GM19351 (cell line): Measurements from ENCODE around the gene BCAS3.
"Not testable (repeated sequence)": the region's sequence is repeated elsewhere in the genome, so short reads cannot be mapped to it uniquely, and the experiment has no call there.

Source experiments
- ATAC-seq: cut with Tn5 transposase; IDR thresholded peaks from one replicate; pipeline ENCODE4 v1.9.1; 2021; ENCODE audit warnings: mild to moderate bottlenecking, moderate library complexity; ENCODE audit not compliant: unreplicated experiment

Gene BCAS3

DNA sequence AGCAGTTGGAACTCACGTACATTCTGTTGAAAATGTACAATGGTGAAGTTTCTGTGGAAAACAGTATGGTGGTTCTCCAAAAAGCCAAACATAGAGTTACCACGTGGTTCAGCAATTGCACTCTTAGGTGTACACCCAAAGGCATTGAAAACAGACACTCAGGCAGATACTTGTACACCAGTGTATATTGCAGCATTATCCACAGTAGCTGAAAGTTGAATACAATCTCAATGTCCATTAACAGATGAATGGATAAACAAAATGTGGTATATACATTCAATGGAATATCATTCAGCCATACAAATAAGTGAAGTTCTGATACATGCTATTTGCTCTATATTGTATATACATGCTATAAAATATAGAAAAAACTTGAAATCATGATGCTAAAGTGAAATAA, 745.2 kb downstream of the BCAS3 start:
- no peak for ATAC-seq

DNA sequence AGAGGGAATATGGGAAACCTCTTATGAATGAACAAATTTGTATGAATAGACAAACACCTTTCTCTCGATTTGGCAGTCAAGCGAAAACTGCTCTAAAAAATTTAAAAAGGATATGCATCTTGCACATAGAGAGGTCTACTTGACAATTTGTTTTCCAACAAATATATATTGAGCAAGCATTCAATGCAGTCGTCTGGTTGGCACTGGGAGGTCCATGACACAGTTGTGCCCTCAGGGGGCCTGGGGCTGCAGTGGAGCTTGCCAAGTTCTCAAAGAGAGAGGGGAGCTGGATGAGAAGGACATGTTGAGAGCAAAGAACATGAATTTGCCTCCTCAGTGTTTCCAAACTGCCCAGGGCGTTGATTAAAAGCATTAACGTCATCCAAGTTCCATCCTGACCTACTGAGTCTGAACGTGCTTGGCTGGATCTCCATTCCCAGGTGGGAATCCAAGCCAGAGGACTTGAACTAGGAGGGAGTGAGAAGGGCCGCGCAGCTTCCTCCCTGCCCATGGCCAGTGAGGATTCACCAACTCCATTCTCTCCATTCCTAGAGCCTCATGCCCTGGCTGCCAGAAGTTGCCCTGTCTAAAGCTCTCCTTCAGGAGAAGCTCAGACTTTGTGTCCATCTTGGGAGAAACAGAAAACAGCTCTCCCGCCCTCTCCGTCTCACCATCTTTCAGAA, 746.5 kb downstream of the BCAS3 start:
- ATAC-seq = no peak

DNA sequence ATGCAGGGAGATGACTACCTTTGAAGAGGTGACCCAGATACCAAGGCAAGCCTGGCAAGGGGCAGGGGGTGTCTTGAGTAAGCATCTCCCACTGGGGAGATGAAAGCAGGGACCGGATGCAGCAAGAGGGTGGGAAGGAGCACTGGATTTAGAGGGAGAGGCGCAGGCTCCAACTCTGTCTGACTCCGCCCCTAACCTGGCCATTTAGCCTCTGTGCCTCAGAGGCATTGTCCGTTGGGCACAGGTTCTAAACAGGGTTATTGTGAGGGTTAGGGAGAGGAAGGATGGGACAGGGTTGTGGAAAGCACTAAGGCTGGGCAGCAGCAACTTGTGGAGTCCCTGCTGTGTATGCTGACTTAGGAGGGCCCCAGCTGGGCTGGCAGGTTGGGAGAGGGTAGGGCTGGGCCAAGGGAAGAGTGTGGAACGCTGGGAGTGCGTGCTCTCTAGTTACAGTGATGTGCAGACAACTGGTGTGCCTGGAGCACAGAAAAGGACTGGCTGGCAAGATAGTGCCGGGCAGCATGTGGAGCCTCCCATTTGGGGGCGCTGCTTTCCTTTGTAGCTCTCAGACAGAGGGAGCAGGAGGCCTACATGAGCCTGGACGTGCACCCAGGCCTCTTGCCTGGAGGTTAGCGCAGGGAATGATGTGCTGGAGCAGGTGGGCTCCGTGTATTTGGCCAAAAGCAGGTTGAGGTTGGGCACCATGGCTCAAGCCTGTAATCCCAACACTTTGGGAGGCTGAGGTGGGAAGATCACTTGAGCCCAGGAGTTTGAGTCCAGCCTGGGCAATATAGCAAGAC, 748.2 kb downstream of the BCAS3 start:
- ATAC-seq = no peak

DNA sequence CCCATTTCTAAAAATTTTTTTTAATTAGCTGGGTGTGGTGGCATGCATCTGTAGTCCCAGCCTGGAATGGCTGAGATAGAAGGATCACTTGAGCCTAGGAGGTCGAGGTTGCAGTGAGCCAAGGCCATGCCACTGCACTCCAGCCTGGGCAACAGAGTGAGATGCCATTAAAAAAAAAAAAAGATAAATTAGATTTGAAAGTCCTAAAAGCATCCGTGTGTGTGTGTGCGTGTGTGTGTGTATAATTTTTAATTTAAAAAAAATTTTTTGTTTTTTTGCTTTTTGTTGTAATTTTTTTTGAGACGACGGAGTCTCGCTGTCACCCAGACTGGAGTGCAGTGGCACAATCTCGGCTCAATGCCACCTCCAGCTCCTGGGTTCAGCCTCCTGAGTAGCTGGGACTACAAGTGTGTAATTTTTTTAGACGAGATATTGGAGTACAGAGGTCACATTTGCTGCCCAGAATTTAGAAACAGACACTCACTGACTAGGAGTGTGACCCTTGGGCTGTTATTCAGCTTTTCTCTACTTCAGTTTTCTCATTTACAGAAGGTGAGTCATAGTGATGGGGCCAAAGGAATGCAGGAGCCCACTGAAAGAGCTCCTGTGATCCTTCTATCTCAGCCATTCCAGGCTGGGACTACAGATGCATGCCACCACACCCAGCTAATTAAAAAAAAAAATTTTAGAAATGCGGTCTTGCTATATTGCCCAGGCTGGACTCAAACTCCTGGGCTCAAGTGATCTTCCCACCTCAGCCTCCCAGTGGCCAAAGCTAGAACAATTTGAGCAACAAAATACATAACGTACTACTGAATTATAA, 749.0 kb downstream of the BCAS3 start:
- ATAC-seq = no peak

DNA sequence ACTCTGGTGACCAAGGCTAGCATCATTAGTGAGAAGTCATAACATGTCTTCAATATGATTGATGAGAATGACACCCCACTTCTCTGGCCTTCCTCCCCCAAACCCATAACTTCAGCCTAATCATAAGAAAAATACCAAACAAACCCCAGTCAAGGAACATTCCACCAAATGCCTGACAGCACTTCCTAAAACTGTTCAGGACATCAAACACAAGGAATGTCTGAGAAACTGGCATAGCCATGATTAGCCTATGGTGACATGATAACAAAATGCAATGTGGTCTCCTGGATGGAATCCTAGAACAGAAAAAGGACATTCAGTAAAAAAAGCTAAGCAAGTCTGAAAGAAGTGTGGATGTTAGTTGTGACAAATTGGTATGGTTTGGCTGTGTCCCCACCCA, 749.9 kb downstream of the BCAS3 start:
- ATAC-seq = no peak

DNA sequence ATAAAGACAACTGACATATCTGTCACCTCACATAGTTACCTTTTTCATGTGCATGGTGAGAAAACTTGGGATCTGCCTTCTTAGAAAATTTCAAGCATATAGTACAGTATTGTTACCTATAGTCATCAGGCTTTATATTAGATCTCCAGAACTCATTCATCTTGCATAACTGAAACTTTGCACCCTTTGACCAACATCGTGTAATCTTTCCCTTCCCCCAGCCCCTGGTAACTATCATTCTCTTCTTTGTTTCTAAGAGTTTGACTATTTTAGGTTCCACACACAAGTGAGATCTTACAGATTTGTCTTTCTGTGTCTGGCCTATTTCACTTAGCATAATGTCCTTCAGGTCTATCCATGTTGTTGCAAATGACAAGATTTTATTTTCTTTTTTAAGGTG, 751.6 kb downstream of the BCAS3 start:
- ATAC-seq = no peak

DNA sequence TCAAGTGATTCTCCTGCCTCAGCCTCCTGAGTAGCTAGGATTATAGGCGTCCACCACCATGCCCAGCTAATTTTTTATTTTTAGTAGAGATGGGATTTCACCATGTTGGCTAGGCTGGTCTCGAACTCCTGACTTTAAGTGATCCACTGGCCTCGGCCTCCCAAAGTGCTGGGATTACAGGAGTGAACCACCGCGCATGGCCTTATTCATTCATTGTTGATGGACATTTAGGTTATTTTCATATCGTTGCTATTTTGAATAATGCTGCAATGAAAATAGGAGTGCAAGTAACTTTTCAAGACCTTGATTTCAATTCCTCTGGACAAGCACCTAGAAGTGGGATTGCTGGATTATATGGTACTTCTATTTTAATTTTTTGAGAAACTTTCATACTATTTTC, 752.2 kb downstream of the BCAS3 start:
- not testable (repeated sequence) for ATAC-seq

DNA sequence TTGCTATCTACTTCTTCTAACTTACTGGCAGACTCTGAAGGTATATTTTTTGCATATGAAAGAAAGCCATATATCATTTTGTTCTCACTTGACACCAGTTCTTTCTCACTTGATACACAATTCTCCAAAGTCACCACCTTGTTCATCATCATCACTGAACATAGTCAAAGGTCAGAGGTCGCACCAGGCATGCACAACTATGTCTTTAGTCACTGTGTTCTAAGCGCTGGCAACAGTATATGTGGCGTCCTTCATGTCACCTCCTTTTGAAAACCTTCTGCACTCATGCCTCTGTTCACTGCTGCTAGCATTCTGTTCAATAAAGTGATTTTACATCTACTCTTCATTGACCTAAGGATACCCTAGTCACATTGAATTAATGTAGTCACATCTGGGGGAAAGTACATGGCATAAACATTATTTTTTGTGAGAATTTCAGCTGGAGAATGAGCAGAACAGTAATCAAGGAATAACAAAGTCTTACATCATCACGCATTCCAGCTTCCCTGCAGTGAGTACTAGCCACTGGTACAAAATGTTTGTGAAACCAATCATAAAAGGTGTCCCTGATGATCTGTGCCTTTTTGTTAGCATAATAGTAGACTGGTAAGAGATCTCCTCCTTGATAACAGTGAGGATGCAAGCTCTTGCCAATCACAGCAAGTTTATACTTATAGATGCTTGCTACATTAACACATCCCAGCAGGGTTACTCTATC, 754.1 kb downstream of the BCAS3 start:
- no peak for ATAC-seq

DNA sequence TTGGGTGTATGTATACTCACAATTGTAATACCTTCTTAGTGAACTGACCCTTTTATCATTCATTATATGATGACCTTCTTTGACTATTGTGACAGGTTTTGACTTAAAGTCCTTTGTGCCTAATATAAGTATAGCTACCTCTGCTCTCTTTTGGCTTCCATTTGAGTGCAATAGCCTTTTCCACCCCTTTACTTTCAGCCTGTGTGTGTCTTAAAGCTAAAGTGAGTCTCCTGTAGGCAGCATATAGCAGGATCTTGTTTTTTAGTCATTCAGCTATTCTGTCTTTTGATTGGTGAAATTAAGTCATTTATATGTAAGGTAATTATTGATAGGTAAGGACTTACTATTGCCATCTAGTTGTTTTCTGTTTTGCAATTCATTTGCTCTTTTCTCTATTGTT, 758.6 kb downstream of the BCAS3 start:
- ATAC-seq = no peak

DNA sequence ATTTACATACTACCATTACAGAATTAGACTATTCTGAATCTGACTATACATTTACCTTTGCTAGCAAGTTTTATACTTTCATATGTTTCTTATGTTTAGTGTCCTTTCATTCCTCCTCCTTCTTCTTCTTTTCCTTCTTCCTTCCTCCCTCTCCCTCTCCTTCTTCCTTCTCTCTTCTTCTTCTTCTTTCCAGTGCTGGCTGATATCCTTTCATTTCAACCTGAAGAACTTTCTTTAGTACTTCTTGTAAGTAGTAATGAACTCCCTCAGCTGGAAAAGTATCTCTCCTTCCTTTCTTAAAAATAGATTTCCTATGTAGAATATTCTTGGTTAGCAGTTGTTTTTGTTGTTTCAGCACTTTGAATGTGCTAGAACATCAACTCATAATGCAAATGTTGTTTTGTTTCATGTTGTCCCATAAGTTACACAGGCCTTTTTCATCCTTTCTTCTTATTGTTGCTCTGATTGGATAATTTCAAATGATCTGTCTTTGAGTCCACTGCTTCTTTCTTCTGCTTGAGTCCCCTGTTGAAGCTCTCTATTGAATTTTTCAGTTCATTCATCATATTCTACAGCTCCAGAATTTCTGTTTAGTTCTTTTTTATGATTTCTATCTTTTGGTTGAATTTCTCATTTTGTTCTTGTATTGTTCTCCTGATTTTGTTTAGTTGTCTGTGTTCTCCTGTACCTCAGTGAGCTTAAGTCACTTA, 759.5 kb downstream of the BCAS3 start:
- no peak for ATAC-seq

DNA sequence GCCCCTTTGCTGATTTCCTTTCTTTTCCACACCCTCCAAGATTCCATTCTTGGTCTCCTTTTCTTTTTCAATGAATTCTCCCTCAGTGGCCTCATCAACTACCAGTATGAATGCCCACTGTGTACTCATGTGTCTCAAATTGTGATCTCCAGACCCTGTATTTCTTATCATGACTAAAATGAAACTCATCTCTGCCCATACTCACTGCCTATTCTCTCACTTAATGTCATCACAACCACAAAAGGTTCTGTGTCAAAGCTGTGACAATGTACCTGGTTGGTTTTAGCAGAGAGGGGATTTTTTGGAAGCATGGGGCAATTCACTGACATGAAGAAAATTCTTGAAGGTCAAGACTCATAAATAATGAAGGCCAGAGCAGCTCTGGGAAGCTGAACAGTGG, 763.0 kb downstream of the BCAS3 start:
- ATAC-seq = no peak

DNA sequence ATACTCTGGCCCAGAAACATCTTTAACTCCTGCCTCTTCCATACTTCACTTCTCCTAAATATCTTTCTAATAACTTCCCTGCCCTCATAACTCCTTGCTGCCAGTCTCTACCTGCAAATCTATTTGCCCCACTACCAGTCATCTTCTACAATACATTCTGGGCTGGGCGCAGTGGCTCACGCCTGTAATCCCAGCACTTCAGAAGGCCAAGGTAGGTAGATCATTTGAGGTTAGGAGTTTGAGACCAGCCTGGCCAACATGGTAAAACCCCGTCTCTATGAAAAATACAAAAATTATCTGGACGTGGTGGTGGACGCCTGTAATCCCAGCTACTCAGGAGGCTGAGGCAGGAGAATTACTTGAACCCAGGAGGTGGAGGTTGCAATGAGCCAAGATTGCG, 763.9 kb downstream of the BCAS3 start:
- not testable (repeated sequence) for ATAC-seq

DNA sequence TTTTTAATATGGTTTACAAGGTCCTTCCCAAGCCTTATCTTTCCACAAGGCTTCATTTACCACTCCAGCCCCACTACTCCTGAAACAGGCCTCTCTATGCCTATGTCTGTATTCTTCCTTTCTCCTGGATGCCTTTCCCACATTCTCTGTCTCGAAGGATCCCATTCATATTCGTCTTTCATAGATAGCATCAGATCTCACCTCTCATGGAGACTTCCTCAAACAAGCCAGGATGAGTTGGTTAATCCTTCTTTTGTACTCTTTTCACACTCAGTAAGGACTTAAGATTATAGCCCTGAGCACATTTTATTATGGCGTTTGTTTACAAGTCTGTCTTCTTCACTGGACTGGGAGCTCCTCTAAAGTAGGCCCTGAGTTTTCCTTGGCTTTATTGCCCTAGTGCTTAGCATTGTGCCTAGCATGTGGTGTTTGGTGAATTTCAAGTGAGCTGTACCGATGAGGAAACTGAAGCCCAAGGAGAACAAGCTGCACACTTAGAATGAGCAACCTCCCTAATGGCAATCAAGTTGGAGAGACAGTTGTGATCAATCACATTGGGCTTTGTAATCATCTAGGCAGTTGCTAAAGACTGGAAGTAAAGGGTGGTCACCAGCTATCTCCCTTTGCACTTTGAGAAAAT, 764.6 kb downstream of the BCAS3 start:
- no peak for ATAC-seq
